Esophagus muscularis mucosa (tissue), 2 donors: ENCODE data around the gene STARD13.

Experiments used
- EP300 ChIP-seq: sonication (generic); formaldehyde crosslinking; IDR thresholded peaks from one replicate; pipeline ENCODE4 v1.6.1; 2017; ENCODE audit warnings: antibody characterized with exemption
- POLR2A ChIP-seq: fragments of 450-650 bp; IDR thresholded peaks from one replicate; pipeline ENCODE4 v1.6.1; 2017; ENCODE audit warnings: antibody characterized with exemption, moderate library complexity, mild to moderate bottlenecking, low read depth

DNA sequence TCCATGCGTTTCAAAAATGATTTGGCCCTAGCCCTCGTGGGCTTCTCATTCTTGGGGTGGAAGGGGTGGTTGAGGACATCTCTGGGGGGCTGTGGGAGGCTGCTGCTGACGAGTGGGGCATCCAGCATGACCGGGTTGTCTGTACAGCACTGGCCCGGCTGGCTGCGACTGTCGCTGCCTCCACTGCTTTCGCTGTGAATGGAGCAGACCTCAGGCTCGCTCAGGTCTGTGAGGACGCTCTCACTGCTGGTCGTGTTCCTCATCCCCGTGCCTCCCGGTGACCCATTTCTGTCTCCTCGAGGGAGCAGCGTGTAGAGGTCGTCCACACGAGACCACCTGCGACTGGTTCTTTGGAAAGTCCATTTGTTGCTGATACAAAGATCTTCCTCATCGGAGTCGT is 155.7 kb downstream of the STARD13 start:
- TF ChIP-seq POLR2A: no peak
- no peak for TF ChIP-seq EP300
